ENCODE measurements around the gene GUCY2C.

The GUCY2C gene

DNA sequence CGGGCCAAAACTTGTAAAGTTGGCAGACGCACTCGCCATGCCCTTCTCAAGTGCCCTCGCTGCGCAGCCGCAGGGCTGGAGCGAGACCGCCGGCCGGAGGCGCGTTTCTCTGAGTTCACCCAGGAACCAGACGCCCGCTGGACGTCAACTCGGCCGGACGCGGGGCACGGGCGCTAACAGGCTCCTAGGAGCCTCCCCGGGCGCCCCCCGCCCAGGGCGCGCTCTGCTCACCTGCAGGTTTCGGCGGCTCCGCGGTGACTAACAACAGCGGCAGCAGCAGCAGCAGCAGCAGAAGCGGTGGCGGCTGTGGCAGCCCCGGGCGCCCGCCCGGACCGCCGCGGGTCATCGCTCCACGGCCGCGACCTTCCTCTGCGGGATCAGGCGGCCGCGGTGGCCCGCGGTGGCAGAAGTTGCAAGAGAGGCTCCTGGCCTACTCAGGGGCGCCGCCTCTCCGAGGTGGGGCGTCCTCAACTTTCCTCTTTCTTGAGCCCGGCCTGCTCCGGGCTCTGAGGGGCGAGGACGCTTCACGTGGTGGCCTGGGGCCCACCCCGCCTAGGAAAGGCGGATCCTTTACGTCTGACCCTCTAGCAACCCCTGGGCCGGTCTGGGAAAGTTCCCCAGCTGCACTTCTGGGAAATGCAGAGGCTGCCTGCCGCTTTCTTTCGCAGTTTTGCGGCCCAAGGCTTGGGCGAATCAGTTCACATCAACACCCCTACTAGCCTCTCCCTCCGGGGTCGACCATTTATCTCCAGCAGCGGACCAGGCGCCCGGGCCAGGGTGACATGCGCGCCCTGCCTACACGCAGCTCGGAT, 128.8 kb downstream of the GUCY2C start, which contains the start of gene PLBD1:
PLBD1 (minus strand) TSS at position 533 of the 812 bp plus-strand sequence; CDS start at position 346, 187 bp downstream.
- DNase-seq = no peak

DNA sequence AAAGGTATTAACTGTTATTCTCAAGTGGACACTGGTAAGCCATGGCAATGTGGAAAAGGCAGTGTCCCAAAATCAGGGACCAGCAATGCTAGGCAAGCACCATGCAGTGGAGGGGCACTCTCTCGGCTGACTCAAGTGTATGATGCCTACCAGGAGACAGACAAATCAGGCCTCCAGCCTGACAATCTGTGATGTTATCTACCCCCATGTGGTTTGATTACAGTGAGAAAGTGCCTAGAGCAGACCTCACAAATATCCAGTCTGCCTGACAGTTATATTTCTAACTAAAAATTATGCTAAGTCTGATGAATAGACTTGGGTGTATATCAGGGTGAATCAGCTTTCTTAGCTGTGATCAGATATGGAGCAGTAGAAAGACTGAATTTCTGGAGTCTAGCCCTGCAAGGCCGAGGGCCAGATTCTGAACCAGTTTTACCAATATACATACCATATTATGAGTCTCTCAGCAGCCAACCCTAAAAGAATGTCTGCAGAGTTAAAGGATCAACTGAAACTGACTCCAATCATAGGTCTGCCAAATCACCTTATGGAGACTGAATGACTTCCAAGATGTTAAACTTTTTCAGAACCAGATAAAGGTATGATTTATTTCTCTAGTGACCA, 132.0 kb downstream of the GUCY2C start:
- DNase-seq = no peak

DNA sequence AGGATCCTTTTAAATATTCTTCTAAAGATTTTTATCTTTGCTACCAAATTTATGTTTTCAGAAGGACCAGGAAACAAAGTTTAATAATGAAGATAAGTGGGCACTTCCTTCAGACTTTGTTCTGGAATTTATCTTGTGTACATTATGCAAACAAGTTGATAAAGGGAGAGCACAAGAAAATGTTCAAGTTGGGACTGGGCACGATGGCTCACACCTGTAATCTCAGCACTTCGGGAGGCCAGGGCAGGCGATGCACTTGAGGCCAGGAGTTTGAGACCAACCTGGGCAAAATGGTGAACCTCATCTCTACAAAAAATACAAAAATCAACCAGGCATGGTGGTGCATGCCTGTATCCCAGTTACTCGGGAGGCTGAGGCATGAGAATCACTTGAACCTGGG, 133.4 kb downstream of the GUCY2C start:
- DNase-seq = no peak
